Measurements from ENCODE around the gene BUB3.

DNA sequence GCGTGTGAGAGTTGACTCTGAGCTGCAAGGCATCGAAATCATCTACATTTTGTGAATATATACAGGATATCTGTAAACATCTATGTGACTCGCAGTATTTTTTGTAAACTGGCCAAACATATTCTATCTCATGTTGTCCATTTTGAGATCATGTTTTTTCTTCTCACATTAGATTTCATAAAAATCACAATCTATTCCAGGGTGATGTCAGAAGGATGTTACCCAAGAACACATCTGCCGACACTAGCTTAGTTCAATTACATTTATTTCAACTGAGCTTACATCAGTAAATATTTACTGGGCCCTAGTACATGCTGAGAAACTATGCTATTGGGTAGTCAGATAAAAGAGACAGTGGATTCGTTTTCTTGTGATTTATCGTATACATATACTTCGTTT is 2.5 kb upstream of the BUB3 start:
- TF ChIP-seq POLR2A (IDR thresholded peaks at IDR 0.05): no peak
- TF ChIP-seq, protein P1, sequence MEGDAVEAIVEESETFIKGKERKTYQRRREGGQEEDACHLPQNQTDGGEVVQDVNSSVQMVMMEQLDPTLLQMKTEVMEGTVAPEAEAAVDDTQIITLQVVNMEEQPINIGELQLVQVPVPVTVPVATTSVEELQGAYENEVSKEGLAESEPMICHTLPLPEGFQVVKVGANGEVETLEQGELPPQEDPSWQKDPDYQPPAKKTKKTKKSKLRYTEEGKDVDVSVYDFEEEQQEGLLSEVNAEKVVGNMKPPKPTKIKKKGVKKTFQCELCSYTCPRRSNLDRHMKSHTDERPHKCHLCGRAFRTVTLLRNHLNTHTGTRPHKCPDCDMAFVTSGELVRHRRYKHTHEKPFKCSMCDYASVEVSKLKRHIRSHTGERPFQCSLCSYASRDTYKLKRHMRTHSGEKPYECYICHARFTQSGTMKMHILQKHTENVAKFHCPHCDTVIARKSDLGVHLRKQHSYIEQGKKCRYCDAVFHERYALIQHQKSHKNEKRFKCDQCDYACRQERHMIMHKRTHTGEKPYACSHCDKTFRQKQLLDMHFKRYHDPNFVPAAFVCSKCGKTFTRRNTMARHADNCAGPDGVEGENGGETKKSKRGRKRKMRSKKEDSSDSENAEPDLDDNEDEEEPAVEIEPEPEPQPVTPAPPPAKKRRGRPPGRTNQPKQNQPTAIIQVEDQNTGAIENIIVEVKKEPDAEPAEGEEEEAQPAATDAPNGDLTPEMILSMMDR (IDR thresholded peaks at IDR 0.05): no peak

All from testis (tissue), 2 donors.